ENCODE data around the gene TMEM107.

TMEM107 gene

GRCh38 chr17:8221663-8222379 lies 45.6 kb upstream of the TMEM107 start (continued):
- no peak; the same call in 1 of the 2 replicates for TF ChIP-seq ZNF362 (tag by site-specific recombination; IDR thresholded peaks at IDR 0.05)
- TF ChIP-seq ZNF433 (tag by site-specific recombination; IDR thresholded peaks at IDR 0.05; ENCODE audit: low read depth), result no peak
- TF ChIP-seq ZNF335 (tag by site-specific recombination; conservative IDR thresholded peaks at IDR 0.05), result 0 out of 2 replicates have a peak, but pooled peaks have one; percentile 8
- no peak for TF ChIP-seq BCL6B (tag by site-specific recombination; IDR thresholded peaks at IDR 0.05)
- TF ChIP-seq ZBTB7A (tag by site-specific recombination; IDR thresholded peaks at IDR 0.05; ENCODE audit: low read depth), result no peak
- TF ChIP-seq ZNF792 (tag by site-specific recombination; IDR thresholded peaks at IDR 0.05), result no peak
- no peak for TF ChIP-seq ZNF211 (tag by site-specific recombination; IDR thresholded peaks at IDR 0.05; ENCODE audit: low read depth)
- no peak for TF ChIP-seq ZBTB21 (tag by site-specific recombination; IDR thresholded peaks at IDR 0.05)
- TF ChIP-seq ZNF747 (tag by site-specific recombination; IDR thresholded peaks at IDR 0.05), result no peak
- TF ChIP-seq HIC1 (tag by site-specific recombination; IDR thresholded peaks at IDR 0.05), result no peak
- no peak for TF ChIP-seq ZNF112 (tag by site-specific recombination; IDR thresholded peaks at IDR 0.05)
- TF ChIP-seq ZNF155 (tag by site-specific recombination; IDR thresholded peaks at IDR 0.05), result no peak
- TF ChIP-seq ZNF174 (tag by site-specific recombination; IDR thresholded peaks at IDR 0.05), result no peak
- TF ChIP-seq ZNF626 (tag by site-specific recombination; IDR thresholded peaks at IDR 0.05), result peak; percentile 25; the same call in 1 of the 2 replicates
- no peak for TF ChIP-seq ZNF169 (tag by site-specific recombination; IDR thresholded peaks at IDR 0.05)
- peak; percentile 22; the same call in 1 of the 2 replicates for TF ChIP-seq KLF16 (tag by site-specific recombination; IDR thresholded peaks at IDR 0.05)

- POLR2A ChIA-PET, result interaction anchor here (1.0 to 9.6 kb wide), 19 partner anchors 12 to 162 kb away, joined by 3 to 218 read pairs (median 9); partner anchors contain the start of genes ALOXE3, AURKB, BORCS6 and CTC1
- CTCF ChIA-PET, result interaction anchor here (0.6 to 2.1 kb wide), 11 partner anchors 9 to 1076 kb away, joined by 3 to 15 read pairs (median 4); partner anchors contain the start of gene BORCS6
- H3K4me3 ChIP-seq (ENCODE audit: low read depth, low read length), result peak overlapping the region; percentile 78
- TF ChIP-seq TSHZ1 (tag by site-specific recombination; IDR thresholded peaks at IDR 0.05; ENCODE audit: borderline replicate concordance), result peak; percentile 75
- no peak for TF ChIP-seq ZNF426 (tag by site-specific recombination; IDR thresholded peaks at IDR 0.05)
- TF ChIP-seq ZBTB44 (tag by site-specific recombination; IDR thresholded peaks at IDR 0.05), result peak; percentile 74
- no peak for TF ChIP-seq ZNF239 (tag by site-specific recombination; IDR thresholded peaks at IDR 0.05)
- TF ChIP-seq ZFHX2 (tag by site-specific recombination; conservative IDR thresholded peaks at IDR 0.05), result peak; percentile 43
- TF ChIP-seq ZNF335 (tag by site-specific recombination; conservative IDR thresholded peaks at IDR 0.05), result peak; percentile 23
- peak; percentile 81 for TF ChIP-seq ZNF362 (tag by site-specific recombination; IDR thresholded peaks at IDR 0.05)
- 0 out of 2 replicates have a peak, but pooled peaks have one; percentile 14 for TF ChIP-seq ZNF610 (tag by site-specific recombination; IDR thresholded peaks at IDR 0.05; ENCODE audit: borderline replicate concordance)
Observed at GRCh38 chr17:8220783-8221662, 44.8 kb upstream of the TMEM107 start.

More at GRCh38 chr17:8220783-8221662, 44.8 kb upstream of the TMEM107 start:
- Histone ChIP-seq H3K4me1 (ENCODE audit: control insufficient read depth, insufficient read depth, low read length) (peaks cover 5% of the 10 kb centered on the region; the same call in 1 of the 2 replicates), H3K36me3 (ENCODE audit: control insufficient read depth in 2 of 2, insufficient read depth in 1 of 2, low read length in 2 of 2) (no peaks in the 10 kb centered on the region), H3K27ac (ENCODE audit: extremely low read depth, low read depth, low read length) (peak overlapping the region; percentile 93), H3K9me3 (ENCODE audit: control insufficient read depth, insufficient read depth, low read depth, low read length) (no peaks in the 10 kb centered on the region)
